GM19351 (cell line): Measurements from ENCODE around the gene KBTBD12.

Experiments used
- ATAC-seq: cut with Tn5 transposase; IDR thresholded peaks from one replicate; pipeline ENCODE4 v1.9.1; 2021; ENCODE audit warnings: mild to moderate bottlenecking, moderate library complexity; ENCODE audit not compliant: unreplicated experiment

KBTBD12 gene

DNA sequence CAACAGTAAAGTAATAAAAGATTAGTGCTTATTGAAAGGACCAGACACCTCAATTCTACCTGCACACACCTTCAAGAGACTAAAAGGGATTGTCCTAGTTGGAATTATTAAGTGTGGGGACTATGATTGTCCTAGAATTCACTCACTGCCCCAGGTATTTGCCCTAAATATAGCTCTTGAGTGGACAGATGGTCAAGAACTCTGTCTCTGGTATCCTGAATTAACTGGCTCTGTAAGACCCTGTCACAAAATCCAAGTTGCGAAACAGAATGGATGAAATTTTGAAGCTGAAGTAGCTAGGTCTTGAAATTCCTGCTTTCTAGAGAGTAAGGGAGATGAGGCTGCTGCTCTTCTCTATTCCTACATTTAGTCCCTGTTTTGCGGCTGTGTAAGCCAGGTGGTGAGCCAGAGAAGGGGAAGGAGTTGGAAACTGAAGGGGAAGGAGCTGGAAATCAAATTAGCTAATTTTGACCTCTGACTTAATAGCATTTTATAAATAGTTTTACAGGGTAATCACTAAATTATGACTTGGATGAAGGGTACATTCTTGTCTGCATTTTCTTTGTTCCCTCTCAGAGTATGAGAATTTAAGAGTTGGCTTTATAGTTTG lies 34.5 kb downstream of the KBTBD12 start:
- ATAC-seq = no peak

- no peak for ATAC-seq
These were observed 36.2 kb downstream of the KBTBD12 start for GRCh38 chr3:127951276-127951675.

- no peak for ATAC-seq
These were observed 38.3 kb downstream of the KBTBD12 start for GRCh38 chr3:127953091-127954035.

- ATAC-seq = no peak
These were observed 39.6 kb downstream of the KBTBD12 start for GRCh38 chr3:127954640-127955039.

- no peak for ATAC-seq
These were observed 40.7 kb downstream of the KBTBD12 start for GRCh38 chr3:127955728-127956127.

DNA sequence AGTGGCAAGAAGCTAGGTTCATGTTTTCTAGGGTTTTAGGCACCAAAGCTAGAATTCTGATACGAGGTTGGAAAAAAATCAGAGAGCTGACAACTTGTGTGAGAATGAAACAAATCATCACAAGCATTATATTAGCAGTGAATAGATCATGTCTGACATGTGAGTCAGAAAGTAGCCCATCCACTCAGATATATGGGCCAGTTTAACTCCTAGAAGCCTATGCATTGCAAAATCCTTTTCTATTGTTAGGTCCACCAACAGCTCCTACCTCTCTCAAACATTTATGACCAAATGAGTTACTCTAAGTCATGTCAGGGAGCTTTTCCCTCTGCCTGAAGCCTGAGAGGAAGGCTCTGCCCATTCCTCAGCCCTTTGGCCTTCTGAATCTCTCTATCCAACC lies 44.0 kb downstream of the KBTBD12 start:
- ATAC-seq = no peak

- ATAC-seq = no peak
These were observed 44.8 kb downstream of the KBTBD12 start for GRCh38 chr3:127959873-127960272.

DNA sequence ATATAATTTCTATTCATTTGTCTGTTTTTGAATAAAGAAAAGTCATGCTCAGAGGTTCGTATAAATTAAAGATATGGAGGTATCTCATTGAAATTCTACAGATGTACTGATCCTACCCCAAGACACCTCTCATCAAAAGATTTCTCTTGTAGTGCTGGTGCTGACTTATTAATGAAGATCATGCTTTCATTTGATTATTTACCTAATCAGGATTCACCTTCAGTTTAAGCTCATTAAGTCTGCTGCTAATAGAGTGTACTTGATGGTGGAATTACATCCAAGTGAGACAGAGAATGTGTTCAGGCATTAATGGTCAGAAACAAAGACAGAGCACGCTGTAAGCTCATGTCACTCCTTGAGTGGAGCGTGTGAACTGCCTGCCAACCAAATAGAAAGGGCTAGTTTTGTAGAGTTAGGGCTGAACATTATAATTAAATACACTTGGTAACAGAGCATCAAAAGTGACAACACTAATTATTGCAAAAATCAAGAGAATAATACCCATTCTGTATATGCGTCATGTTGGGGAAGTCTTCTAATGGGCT lies 45.5 kb downstream of the KBTBD12 start:
- ATAC-seq = no peak

DNA sequence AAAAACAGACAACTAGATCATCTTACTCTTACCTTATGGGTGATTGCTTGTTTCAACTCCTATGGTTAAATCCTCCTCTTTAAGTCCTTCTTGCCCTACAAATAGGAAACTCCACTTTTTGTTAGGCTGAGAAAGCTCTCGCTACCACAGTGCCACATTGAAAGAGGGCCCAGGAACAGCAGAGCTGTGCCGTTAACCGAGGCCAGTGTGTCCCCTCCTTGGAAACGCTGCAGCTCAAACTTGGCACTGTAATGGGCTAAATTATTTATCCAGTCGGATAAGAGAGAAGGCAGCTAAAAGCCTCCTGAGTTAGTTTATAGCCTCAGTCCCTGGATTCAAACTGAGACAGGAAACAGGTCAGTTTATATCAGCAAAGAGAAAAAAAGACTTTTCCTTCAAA lies 46.1 kb downstream of the KBTBD12 start:
- ATAC-seq = no peak

DNA sequence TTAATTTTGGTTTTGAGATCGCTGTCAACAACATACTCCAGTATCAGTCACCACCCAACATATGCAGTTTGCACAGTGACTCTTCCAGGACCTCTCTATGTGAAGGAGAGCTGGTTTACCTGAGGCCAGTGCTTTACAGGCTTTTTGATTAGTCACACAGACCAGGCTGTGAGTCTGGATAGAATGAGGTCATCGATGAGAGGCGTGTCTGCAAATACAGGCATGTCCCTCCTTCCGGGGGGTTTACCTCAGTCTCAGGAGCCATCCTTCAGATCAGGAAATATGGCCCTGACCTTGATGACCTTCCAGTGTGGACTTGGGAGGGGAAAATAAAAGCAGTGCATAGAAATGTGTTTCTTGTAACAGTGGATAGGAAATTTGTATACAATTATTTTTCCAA lies 46.9 kb downstream of the KBTBD12 start:
- no peak for ATAC-seq

DNA sequence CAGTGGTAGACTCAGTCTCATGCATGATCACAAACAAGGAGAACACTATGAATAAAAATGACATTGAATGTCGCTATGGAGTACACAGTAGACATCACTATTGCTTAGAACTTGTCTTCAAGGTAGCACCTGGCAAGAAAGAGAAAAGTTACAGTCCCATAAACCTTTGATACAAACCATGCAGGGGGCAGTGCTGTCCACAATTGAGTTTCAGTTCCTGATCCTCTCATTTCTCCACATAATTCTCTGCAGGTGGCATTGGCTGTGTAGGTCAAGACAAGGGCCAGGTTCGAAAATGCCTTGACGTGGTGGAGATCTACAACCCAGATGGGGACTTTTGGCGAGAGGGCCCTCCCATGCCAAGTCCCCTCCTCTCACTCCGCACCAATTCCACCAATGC lies 47.9 kb downstream of the KBTBD12 start:
- no peak for ATAC-seq

DNA sequence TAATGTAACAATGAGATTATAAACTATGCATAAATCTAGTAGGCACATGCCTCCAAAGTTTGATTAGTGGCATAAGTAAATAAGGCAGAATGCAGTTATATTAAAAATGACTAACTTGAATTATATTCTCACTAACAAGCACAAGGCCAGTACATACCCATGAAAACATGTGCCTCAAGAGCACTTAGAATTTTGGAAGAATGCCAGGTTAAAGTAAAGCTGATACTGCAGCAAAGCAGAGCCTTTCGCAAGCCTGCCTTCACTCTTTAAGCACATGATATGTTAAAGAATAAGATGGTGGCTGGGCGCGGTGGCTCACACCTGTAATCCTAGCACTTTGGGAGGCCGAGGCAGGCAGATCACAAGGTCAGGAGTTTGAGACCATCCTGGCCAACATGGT lies 49.0 kb downstream of the KBTBD12 start:
- no peak for ATAC-seq

- ATAC-seq = no peak
These were observed 49.8 kb downstream of the KBTBD12 start for GRCh38 chr3:127964816-127965215.

GRCh38 chr3:127967316-127967715 lies 52.3 kb downstream of the KBTBD12 start:
- ATAC-seq = no peak

DNA sequence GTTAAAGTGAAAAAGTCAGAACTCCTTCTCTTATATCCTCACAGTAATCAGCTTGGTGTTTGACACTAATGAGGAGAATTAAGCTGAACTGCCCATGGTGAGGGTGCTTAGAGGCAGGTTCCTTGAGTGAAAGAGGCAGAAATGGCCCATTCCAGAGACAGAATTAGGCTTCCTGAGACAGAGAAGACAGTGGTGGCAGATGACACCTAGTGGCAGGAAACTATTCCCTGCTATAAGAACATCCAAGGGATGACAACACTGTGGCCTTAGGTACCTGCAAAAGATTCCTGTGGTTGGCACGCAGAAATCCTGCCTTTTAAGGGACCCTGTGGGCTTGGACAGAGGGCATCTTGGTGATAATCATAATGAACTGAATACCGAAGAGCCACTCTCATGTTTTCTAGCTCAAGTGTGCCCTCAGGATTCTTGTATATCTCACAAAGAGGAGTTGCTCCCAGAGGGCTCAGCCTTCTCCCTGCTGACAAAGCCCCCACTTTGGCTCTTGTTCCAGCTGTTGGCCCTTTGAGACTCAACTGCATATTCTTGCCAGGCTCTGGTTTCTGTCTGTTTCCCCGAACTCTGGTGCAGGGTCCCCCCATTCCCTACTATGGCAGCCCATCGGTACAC lies 56.0 kb downstream of the KBTBD12 start:
- no peak for ATAC-seq

DNA sequence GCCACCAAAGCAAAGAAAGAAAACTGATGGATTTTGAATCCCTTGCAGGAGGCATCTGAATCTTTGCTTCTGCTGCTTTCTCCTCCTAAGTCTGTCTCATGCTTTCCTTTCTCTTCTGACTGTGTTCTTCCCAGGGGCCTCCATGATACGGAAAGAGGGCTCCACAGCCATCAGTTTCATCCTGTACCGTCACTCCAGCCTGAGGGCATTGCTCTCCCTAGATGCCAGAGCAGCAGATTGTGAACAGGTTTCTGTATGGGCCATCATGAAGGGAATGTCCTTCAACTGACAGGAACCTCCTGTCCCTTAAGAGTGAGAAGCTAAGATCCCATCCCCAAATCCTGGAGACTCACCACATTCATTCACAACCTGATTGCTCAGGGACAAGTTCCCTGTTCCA lies 59.2 kb downstream of the KBTBD12 start:
- no peak for ATAC-seq

- no peak for ATAC-seq
These were observed 60.4 kb downstream of the KBTBD12 start for GRCh38 chr3:127975153-127976029.

- ATAC-seq = no peak
These were observed 63.6 kb downstream of the KBTBD12 start for GRCh38 chr3:127978636-127979035.

DNA sequence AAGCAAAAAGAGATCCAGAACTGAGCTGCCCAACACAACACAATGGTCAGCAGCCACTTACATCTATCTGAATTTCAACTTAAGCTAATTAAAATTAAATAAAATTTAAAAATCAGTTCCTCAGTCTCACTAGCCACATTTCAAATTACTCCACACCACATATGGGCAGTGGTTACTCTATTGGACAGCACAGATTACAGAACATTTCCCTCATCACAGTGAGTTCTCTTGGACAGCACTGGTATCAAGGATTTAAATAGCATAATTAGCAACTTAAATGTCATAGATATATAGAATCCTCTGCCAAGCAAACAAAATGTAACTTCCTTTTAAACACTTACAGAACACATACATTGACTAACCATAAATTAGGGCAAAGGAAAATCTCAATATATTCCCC lies 64.4 kb downstream of the KBTBD12 start:
- ATAC-seq = no peak

DNA sequence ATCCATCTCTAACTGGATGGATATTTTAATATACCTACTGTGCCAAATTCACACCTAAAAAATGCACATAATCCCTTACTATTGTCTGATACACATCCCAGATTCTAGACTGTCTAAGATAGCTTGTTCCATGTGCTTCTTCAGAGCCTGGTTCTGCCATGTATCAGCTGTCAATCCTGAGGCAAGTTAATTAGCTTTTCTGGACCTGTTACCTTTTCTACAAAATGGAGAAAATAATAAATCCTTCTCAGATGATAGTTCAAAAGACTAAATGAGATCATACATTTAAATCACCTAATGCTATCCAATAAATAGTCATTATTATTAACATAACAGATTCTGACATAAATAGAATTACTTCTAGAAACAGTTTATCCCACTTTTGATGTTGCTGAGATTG lies 66.1 kb downstream of the KBTBD12 start:
- no peak for ATAC-seq

- ATAC-seq = no peak
These were observed 67.1 kb downstream of the KBTBD12 start for GRCh38 chr3:127982155-127982554.
